BJ (cell line): ENCODE data around the gene SULT1E1. TPM values are rescaled to one million over a fixed set of nuclear protein-coding genes. Genes with fewer than 3 reads are reported as not detected.

Experiments
- CTCF ChIA-PET: fragments of 350-600 bp; formaldehyde crosslinking; extraction: SDS; loops from one replicate; lab custom pipeline; 2021; ENCODE audit warnings: antibody characterized with exemption, inconsistent platforms; lab: Yijun Ruan, JAX
- POLR2A ChIA-PET: fragments of 300-600 bp; sonication (Branson Sonifier 250); formaldehyde crosslinking; extraction: SDS; loops from one replicate; lab custom pipeline; 2021; ENCODE audit warnings: antibody characterized with exemption; lab: Charles Lee
- DNase-seq: peaks from one replicate; pipeline ENCODE4 v3.0.0-alpha.2; 2011; ENCODE audit warnings: low read depth
- H3K27me3 ChIP-seq: 2 replicates; pipeline ENCODE4 v1.6.0; 2011; ENCODE audit warnings: low read length; ENCODE audit not compliant: control insufficient read depth, insufficient read depth
- H3K36me3 ChIP-seq: 2 replicates; pipeline ENCODE4 v1.5.1; 2011; ENCODE audit warnings: low read length; ENCODE audit not compliant: control insufficient read depth, insufficient read depth
- H3K4me3 ChIP-seq: 2 replicates; pipeline ENCODE4 v1.5.1; 2011; ENCODE audit warnings: low read depth, mild to moderate bottlenecking, control low read depth, low read length
- CTCF ChIP-seq: IDR thresholded peaks from 2 replicates; pipeline ENCODE4 v1.5.1; 2011; ENCODE audit warnings: low read depth, mild to moderate bottlenecking, control low read depth, inconsistent platforms, low read length, moderate library complexity; ENCODE audit not compliant: insufficient read depth
- polyA plus RNA-seq: library from polyadenylated mRNA; depleted of rRNA; stranded (reverse); fragments of >200 nt; gene quantifications from 2 replicates; pipeline ENCODE4 v1.2.3, GENCODE V29; 2011

Gene SULT1E1
- polyA plus RNA-seq, 1 experiment = not detected

GRCh38 chr4:69860521-69861298 lies 765 bp upstream of the SULT1E1 start:
- no peaks in the 10 kb centered on the region for H3K36me3 ChIP-seq
- no peaks in the 10 kb centered on the region for H3K27me3 ChIP-seq
- DNase-seq = no peak
- no peak for TF ChIP-seq CTCF
- ChIA-PET CTCF (no interaction called here), POLR2A (no interaction called here)
- H3K4me3 ChIP-seq = no peak overlapping the region

GRCh38 chr4:69859140-69859685 lies 732 bp downstream of the SULT1E1 start:
- Histone ChIP-seq H3K4me3 (no peak overlapping the region), H3K36me3 (no peaks in the 10 kb centered on the region), H3K27me3 (no peaks in the 10 kb centered on the region)
- POLR2A ChIA-PET = no interaction called here
- CTCF ChIA-PET = no interaction called here
- no peak for TF ChIP-seq CTCF
- no peak for DNase-seq

GRCh38 chr4:69858690-69859089 lies 1.3 kb downstream of the SULT1E1 start:
- Histone ChIP-seq H3K36me3 (no peaks in the 10 kb centered on the region), H3K27me3 (no peaks in the 10 kb centered on the region), H3K4me3 (no peak overlapping the region)
- no peak for TF ChIP-seq CTCF
- DNase-seq = no peak
- ChIA-PET POLR2A (no interaction called here), CTCF (no interaction called here)

GRCh38 chr4:69855822-69856221 lies 4.1 kb downstream of the SULT1E1 start:
- no peak for TF ChIP-seq CTCF
- H3K4me3 ChIP-seq = no peak overlapping the region
- CTCF ChIA-PET = no interaction called here

GRCh38 chr4:69849969-69850368 lies 10.0 kb downstream of the SULT1E1 start:
- CTCF ChIA-PET = no interaction called here
- POLR2A ChIA-PET = no interaction called here
- Histone ChIP-seq H3K4me3 (no peak overlapping the region), H3K36me3 (no peaks in the 10 kb centered on the region), H3K27me3 (no peaks in the 10 kb centered on the region)
- TF ChIP-seq CTCF = no peak
- DNase-seq = no peak

More at GRCh38 chr4:69855822-69856221, 4.1 kb downstream of the SULT1E1 start:
- H3K27me3 ChIP-seq = no peaks in the 10 kb centered on the region
- POLR2A ChIA-PET = no interaction called here
- DNase-seq = no peak
- H3K36me3 ChIP-seq = no peaks in the 10 kb centered on the region
